NCI-H1048 (cell line): ENCODE results near the gene GP5.

Source experiments
- DNase-seq: peaks from one replicate; lab custom pipeline; 2025; lab: John Stamatoyannopoulos, UW

GP5 gene

GRCh38 chr3:194376241-194376560 lies 22.9 kb downstream of the GP5 start:
- DNase-seq, result no peak

- DNase-seq, result no peak
These were observed 23.4 kb downstream of the GP5 start for GRCh38 chr3:194375473-194376240.

- DNase-seq, result no peak
These were observed 24.1 kb downstream of the GP5 start for GRCh38 chr3:194374935-194375334.

GRCh38 chr3:194373899-194374298 lies 25.2 kb downstream of the GP5 start:
- no peak for DNase-seq

- DNase-seq, result no peak
These were observed 26.0 kb downstream of the GP5 start for GRCh38 chr3:194373028-194373427.

GRCh38 chr3:194370753-194371152 lies 28.3 kb downstream of the GP5 start:
- no peak for DNase-seq

GRCh38 chr3:194369522-194370279 lies 29.4 kb downstream of the GP5 start, which contains the start of gene LRRC15:
LRRC15 (minus strand) TSS chr3:194369743; CDS start chr3:194361043, 8,700 bp downstream.
- DNase-seq, result no peak

- DNase-seq, result no peak
These were observed 30.1 kb downstream of the GP5 start for GRCh38 chr3:194368918-194369317.

GRCh38 chr3:194367992-194368841 lies 30.8 kb downstream of the GP5 start:
- DNase-seq, result no peak

GRCh38 chr3:194365978-194366490 lies 33.0 kb downstream of the GP5 start:
- DNase-seq, result no peak

- no peak for DNase-seq
These were observed 33.5 kb downstream of the GP5 start for GRCh38 chr3:194365526-194365925.

- no peak for DNase-seq
These were observed 34.2 kb downstream of the GP5 start for GRCh38 chr3:194364652-194365434.

- DNase-seq, result no peak
These were observed 34.8 kb downstream of the GP5 start for GRCh38 chr3:194364314-194364651.

- DNase-seq, result no peak
These were observed 38.5 kb downstream of the GP5 start for GRCh38 chr3:194360568-194360967.

GRCh38 chr3:194357681-194358080 lies 41.4 kb downstream of the GP5 start:
- DNase-seq, result no peak

- DNase-seq, result no peak
These were observed 43.7 kb downstream of the GP5 start for GRCh38 chr3:194355379-194355778.

- no peak for DNase-seq
These were observed 44.8 kb downstream of the GP5 start for GRCh38 chr3:194354315-194354714.

GRCh38 chr3:194352667-194353246 lies 46.3 kb downstream of the GP5 start:
- DNase-seq, result no peak

- no peak for DNase-seq
These were observed 47.0 kb downstream of the GP5 start for GRCh38 chr3:194351952-194352536.

GRCh38 chr3:194351080-194351672 lies 47.9 kb downstream of the GP5 start, which contains the start of gene CPN2:
CPN2 (minus strand) TSS chr3:194351328; CDS start chr3:194342702, 8,626 bp downstream.
- DNase-seq, result no peak
